PC-9 (cell line): Measurements from ENCODE around the gene ZNF778.

Source experiments
- CTCF ChIP-seq: fragments of 200-600 bp; sonication (generic); conservative IDR thresholded peaks from 2 replicates; pipeline ENCODE4 v1.6.1; 2017; ENCODE audit warnings: mixed run types, antibody characterized with exemption, mild to moderate bottlenecking, moderate library complexity
- EZH2 ChIP-seq: fragments of 200-600 bp; sonication (generic); IDR thresholded peaks from 2 replicates; pipeline ENCODE4 v1.8.0; 2017; ENCODE audit warnings: antibody characterized with exemption, low read depth

DNA sequence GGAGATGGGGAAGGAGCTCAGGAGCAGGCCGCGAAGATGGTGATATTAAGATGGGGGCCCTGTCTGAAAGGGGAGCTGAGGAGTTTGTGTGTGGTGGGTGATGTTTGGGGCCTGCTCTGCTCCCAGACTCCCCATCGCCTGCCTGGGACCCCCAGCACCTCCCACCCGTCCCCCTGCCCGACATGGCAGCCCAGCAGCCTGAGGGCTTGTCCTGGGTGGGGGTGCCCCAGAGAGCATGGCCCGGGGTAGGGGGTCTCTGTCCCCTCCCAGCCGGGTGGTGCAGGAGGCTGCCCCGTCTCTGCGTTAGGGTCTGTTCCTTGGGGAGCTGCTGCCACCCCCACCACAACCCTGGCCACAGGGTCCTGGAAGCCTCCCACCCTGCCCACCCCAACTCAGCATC, 40.8 kb upstream of the ZNF778 start:
- TF ChIP-seq CTCF (no peak), EZH2 (no peak)
